Kidney epithelial cell (primary cell): ENCODE results near the gene APCDD1. TPM values are rescaled to one million over a fixed set of nuclear protein-coding genes. Genes with fewer than 3 reads are reported as not detected.

Experiments
- DNase-seq: peaks from one replicate; pipeline ENCODE4 v3.0.0-alpha.2; 2010; ENCODE audit warnings: low read depth
- H3K27me3 ChIP-seq: 2 replicates; pipeline ENCODE4 v1.6.0; 2011; ENCODE audit warnings: low read length; ENCODE audit not compliant: control insufficient read depth, insufficient read depth
- H3K36me3 ChIP-seq: 2 replicates; pipeline ENCODE4 v1.5.1; 2011; ENCODE audit warnings: low read length; ENCODE audit not compliant: control insufficient read depth, insufficient read depth
- H3K4me3 ChIP-seq: 2 replicates; pipeline ENCODE4 v1.5.1; 2011; ENCODE audit warnings: low read depth, mild to moderate bottlenecking, control low read depth, low read length
- total RNA-seq: library from RNA; depleted of rRNA; stranded (reverse); fragments of >200 nt; gene quantifications from 2 replicates; pipeline ENCODE4 v1.2.3, GENCODE V29; 2015
- TF ChIP-seq, protein P1 (sequence below): IDR thresholded peaks from 2 replicates; pipeline ENCODE4 v1.5.1; 2011; ENCODE audit warnings: mild to moderate bottlenecking, moderate library complexity, low read length, control low read depth, inconsistent platforms; ENCODE audit not compliant: insufficient read depth, poor library complexity, severe bottlenecking

The APCDD1 gene
- total RNA-seq, 1 donor from 2014 or later, result 0.71 TPM

DNA sequence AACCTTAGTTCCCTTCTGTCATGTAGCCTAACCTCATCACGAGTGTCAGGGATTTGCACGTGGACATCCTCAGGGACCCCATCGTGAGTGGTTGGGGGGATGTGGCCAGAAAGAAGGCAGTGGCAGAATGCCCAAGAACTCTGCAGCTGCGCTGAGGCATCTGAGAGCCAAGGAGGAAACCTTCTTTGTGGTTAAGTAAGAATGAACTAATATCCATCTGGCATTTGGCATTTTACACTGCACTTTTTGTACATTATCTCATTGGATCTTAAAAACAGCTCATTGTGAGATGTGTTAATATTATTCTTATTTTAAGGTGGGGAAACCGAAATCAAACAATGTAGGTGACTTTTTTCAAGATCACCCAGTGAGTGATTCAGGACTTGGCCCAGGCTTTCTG, 32.6 kb upstream of the APCDD1 start:
- no peak for DNase-seq

GRCh38 chr18:10422731-10423130, 31.7 kb upstream of the APCDD1 start:
- Histone ChIP-seq H3K27me3 (no peaks in the 10 kb centered on the region), H3K4me3 (no peak overlapping the region), H3K36me3 (no peaks in the 10 kb centered on the region)
- DNase-seq, result no peak
- TF ChIP-seq, protein P1, sequence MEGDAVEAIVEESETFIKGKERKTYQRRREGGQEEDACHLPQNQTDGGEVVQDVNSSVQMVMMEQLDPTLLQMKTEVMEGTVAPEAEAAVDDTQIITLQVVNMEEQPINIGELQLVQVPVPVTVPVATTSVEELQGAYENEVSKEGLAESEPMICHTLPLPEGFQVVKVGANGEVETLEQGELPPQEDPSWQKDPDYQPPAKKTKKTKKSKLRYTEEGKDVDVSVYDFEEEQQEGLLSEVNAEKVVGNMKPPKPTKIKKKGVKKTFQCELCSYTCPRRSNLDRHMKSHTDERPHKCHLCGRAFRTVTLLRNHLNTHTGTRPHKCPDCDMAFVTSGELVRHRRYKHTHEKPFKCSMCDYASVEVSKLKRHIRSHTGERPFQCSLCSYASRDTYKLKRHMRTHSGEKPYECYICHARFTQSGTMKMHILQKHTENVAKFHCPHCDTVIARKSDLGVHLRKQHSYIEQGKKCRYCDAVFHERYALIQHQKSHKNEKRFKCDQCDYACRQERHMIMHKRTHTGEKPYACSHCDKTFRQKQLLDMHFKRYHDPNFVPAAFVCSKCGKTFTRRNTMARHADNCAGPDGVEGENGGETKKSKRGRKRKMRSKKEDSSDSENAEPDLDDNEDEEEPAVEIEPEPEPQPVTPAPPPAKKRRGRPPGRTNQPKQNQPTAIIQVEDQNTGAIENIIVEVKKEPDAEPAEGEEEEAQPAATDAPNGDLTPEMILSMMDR, result no peak

More for the DNA sequence above, 32.6 kb upstream of the APCDD1 start:
- Histone ChIP-seq H3K27me3 (no peaks in the 10 kb centered on the region), H3K4me3 (no peak overlapping the region), H3K36me3 (no peaks in the 10 kb centered on the region)
- TF ChIP-seq, protein P1, result no peak

GRCh38 chr18:10424585-10425307, 29.7 kb upstream of the APCDD1 start:
- H3K4me3 ChIP-seq, result no peak overlapping the region
- H3K27me3 ChIP-seq, result no peaks in the 10 kb centered on the region
- H3K36me3 ChIP-seq, result no peaks in the 10 kb centered on the region
- TF ChIP-seq, protein P1, result no peak
- no peak for DNase-seq

DNA sequence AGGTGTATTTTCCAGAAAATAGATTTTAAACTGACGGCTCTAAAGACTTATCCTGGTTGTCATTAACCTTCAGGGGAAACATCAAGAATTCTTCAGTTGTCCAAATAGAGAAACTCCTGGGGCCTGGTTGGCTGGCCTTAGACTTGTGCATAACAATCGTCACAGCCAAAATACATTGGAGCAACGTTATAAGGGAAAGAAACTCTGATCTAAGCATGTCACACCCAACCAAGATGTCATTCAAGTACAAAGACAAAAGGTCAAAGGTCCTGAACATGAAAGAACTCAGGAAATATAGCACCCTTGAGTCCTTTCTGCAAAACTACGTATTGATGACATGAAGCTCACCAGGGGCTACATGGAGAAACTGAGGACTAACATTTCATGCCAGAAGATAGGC, 23.8 kb upstream of the APCDD1 start:
- DNase-seq, result no peak
- no peak overlapping the region for H3K4me3 ChIP-seq
- no peaks in the 10 kb centered on the region for H3K36me3 ChIP-seq
- H3K27me3 ChIP-seq, result no peaks in the 10 kb centered on the region
- TF ChIP-seq, protein P1, result no peak

GRCh38 chr18:10431680-10432079, 22.8 kb upstream of the APCDD1 start:
- Histone ChIP-seq H3K4me3 (no peak overlapping the region), H3K36me3 (no peaks in the 10 kb centered on the region), H3K27me3 (no peaks in the 10 kb centered on the region)
- DNase-seq, result no peak
- TF ChIP-seq, protein P1, result no peak

- no peak overlapping the region for H3K4me3 ChIP-seq
- no peak for DNase-seq
- no peaks in the 10 kb centered on the region for H3K36me3 ChIP-seq
- H3K27me3 ChIP-seq, result no peaks in the 10 kb centered on the region
- TF ChIP-seq, protein P1, result no peak
Measured at GRCh38 chr18:10432781-10433180, 21.7 kb upstream of the APCDD1 start.
